Prostate gland (tissue), 2 donors: ENCODE data around the gene SUFU.

ENCODE experiments used
- CTCF ChIP-seq, 4 experiments: fragments of 200-600 bp in 2 of 4; fragments of 450-650 bp in 2 of 4; sonication (generic) in 2 of 4; IDR thresholded peaks; 1 replicate in 3 of 4; 2 replicates in 1 of 4; pipeline ENCODE4 v1.5.1; 2016 to 2019; ENCODE audit warnings: antibody characterized with exemption in 4 of 4, mild to moderate bottlenecking in 2 of 4, moderate library complexity in 2 of 4
- POLR2A ChIP-seq: fragments of 450-650 bp; IDR thresholded peaks from one replicate; pipeline ENCODE4 v1.6.1; 2016; ENCODE audit warnings: antibody characterized with exemption, mild to moderate bottlenecking

- TF ChIP-seq POLR2A (no peak), CTCF (IDR thresholded peaks at IDR 0.05) (no peak)
These were observed 162.2 kb downstream of the SUFU start for GRCh38 chr10:102665904-102666509.
